Measurements from ENCODE around the gene GAL. TPM values are rescaled to one million over a fixed set of nuclear protein-coding genes. Genes with fewer than 3 reads are reported as not detected.

GAL gene
- polyA plus RNA-seq, 4 donors: 0.42 to 1.1 (median 0.44) TPM; not detected in 1

DNA sequence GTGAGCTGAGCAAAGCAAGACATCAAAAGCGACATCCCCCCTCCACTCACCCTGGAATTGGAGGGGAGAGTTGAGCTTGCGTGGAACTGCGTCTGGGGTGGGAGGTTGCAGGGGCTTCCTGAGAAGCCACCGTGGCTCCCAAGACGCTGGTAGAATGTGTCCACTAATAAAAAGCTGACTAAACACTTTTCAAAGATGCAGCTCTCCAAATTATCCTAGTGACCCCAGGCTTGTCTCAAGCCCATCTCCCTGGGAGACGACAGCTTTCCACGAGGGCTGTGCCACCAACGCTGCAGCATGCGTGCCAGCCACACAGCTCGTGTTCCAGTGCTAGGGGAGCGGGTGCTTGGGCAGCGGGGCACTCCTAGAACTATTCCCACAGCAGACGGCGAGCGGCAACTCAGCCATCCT is 6.3 kb upstream of the GAL start:
- DNase-seq (ENCODE audit: low read depth in 4 of 4, low spot score in 3 of 4): no peak

GRCh38 chr11:68680541-68681231 is 3.7 kb upstream of the GAL start:
- no peak for DNase-seq (ENCODE audit: low read depth in 4 of 4, low spot score in 3 of 4)

DNA sequence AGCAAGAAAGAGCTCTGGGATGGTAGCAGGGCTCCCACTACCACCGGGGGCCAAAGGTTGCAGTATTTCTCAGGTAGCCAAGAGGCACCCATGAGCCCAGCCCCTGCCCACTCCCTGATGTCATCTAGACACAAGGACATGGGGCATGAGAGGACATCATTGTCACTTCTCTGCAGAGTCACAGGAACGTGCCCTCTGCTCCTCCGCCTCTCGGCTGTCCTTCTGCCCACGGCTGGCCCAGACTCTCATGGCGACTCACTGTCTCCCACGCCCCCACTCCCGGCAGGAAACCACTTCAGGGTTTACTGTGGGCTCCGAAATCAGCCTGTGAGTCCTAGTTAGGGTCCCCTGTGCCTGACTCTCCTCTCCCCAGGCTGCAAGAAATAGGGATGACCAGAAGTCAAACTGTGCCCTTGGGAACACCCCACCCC is 1.8 kb upstream of the GAL start:
- no peak for DNase-seq (ENCODE audit: low read depth in 4 of 4, low spot score in 3 of 4)

- no peak for DNase-seq (ENCODE audit: low read depth in 4 of 4, low spot score in 3 of 4)
These were observed 1.2 kb upstream of the GAL start for GRCh38 chr11:68683121-68683520.

GRCh38 chr11:68683536-68684384 is 584 bp upstream of the GAL start:
- DNase-seq (ENCODE audit: low read depth in 4 of 4, low spot score in 3 of 4): no peak

DNA sequence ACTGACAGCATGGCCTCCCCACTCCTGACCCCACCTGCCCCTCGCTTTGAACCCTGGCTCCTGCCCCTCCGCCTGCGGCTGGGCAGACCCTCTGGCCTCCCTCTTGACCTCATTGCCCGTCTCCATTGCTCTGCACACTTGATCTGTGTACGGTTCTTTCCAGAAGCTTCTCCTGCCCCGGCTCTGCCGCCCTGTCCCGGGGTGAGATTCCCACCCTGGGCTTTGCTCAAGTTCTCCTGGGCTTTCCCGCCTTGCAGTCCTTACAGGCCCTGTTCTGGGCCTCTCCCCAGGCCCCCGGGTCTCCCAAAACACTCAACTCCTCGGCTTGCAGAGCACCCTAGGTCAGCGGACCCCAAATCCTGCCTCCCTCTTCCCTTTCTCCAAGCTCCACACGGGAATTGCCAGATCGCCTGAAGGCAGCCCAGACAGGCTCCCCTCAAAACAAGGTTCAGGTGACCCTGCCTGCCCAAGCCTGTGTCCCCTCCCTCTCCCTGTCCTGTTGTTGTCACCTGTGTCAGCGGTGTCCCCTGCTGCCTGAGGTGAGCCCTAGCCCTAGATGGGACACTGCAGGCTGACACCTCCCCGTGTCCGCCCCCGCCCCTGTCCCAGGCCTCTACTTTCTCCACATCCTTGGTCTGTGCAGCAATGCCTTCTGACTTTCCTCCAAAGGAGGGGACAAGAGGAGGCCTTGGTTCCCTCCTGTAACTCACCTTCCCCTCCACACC is 1.5 kb downstream of the GAL start:
- no peak for DNase-seq (ENCODE audit: low read depth in 4 of 4, low spot score in 3 of 4)

GRCh38 chr11:68686486-68686885 is 2.1 kb downstream of the GAL start:
- DNase-seq (ENCODE audit: low read depth in 4 of 4, low spot score in 3 of 4): no peak

GRCh38 chr11:68687311-68687710 is 3.0 kb downstream of the GAL start:
- no peak for DNase-seq (ENCODE audit: low read depth in 4 of 4, low spot score in 3 of 4)

- DNase-seq (ENCODE audit: low read depth in 4 of 4, low spot score in 3 of 4): no peak
These were observed 3.6 kb downstream of the GAL start for GRCh38 chr11:68687986-68688385.

GRCh38 chr11:68688881-68689280 is 4.5 kb downstream of the GAL start:
- no peak for DNase-seq (ENCODE audit: low read depth in 4 of 4, low spot score in 3 of 4)

DNA sequence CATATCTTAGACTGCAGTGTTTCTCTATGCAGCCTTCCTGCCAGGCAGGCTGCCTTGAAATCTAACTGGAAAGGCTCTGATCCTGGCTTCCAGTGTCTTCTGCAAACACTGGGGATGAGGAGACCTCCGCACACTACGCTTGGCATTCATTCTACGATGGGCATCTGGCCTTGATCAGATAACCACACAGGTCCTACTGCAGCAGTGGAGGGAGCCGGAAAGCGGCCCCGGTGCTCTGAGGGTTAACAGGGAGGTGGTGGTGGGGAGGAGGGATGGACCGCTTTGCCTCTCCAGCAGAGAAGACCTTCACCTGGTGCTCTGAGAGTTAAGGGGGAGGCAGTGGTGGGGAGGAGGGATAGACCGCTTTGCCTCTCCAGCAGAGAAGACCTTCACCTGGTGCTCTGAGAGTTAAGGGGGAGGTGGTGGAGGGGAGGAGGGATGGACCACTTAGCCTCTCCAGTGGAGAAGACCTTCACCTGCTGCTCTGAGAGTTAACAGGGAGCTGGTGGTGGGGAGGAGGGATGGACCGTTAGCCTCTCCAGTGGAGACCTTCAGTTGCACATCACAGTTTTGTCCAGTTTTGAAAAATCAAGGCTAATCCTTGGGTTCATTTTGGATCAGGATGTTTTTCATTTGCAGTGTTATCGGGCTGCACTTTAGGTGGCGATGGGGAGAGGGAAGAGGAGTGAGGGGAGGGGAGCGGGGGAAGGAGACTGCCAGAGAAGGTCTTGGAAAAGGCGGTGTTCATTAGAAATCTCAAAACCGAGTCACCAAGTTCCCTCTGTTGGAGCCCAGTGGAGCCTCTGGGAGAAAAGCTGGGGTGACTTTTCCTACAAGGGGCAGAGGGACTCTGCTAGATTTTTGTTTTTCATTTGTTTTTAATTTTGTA is 5.6 kb downstream of the GAL start:
- no peak for DNase-seq (ENCODE audit: low read depth in 4 of 4, low spot score in 3 of 4)

- no peak for DNase-seq (ENCODE audit: low read depth in 4 of 4, low spot score in 3 of 4)
These were observed 6.5 kb downstream of the GAL start for GRCh38 chr11:68690671-68691401.

DNA sequence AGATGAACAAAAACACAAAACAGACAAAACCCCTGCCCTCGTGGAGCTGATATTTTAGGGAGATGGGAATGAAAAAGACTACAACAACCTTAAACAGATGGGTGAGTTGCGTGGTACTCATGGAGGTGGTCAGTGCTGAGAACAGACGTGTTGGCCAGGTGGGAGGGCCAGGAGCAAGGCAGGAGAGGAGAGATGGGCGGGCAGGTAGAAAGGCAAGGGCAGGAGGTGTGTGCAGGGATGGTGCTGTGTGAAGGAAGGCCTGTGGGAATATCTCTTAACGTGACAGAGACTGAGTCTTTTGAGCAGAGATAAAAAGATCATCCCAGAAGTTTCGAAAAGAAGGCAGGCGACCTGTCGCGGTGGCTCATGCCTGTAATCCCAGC is 7.0 kb downstream of the GAL start:
- DNase-seq (ENCODE audit: low read depth in 4 of 4, low spot score in 3 of 4): no peak

DNA sequence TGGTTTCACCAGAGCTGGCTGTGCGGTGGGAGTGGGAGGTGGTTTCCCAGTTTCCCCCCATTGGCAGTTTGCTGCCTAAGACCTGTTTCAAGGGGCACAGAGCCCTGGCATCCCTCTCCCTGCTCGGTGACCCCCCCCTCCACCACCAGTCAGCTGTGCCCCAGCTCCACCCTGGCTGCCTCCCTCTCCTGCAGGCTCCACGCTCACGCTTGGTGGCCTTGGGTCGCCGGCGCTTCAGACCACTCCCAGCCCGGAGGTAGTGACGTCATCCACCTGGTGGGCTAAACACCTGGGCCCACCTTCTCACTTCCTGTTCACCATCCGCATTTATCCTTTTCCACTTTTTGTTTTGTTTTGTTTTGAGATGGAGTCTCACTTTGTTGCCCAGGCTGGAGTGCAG is 7.8 kb downstream of the GAL start:
- DNase-seq (ENCODE audit: low read depth in 4 of 4, low spot score in 3 of 4): no peak

- no peak for DNase-seq (ENCODE audit: low read depth in 4 of 4, low spot score in 3 of 4)
These were observed 8.6 kb downstream of the GAL start for GRCh38 chr11:68692871-68693483.

DNA sequence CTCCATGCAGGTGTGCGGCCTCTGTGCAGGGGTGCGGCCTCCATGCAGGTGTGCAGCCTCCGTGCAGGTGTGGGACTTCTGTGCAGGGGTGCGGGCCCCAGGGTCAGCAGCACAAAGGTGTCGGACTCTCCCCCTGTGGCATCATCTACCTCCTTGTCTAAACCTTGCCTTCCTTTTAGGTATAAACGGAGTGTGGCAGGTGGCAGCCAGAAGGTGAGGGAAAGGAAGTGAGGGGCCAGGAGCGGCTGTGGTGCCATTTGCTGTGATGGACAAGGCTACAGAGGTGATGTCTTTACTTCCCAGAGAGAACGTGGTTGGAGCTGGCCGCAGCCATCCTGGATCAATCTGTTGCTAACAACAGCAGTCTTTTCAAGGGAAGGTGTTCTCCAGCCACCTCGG is 9.1 kb downstream of the GAL start:
- no peak for DNase-seq (ENCODE audit: low read depth in 4 of 4, low spot score in 3 of 4)

DNA sequence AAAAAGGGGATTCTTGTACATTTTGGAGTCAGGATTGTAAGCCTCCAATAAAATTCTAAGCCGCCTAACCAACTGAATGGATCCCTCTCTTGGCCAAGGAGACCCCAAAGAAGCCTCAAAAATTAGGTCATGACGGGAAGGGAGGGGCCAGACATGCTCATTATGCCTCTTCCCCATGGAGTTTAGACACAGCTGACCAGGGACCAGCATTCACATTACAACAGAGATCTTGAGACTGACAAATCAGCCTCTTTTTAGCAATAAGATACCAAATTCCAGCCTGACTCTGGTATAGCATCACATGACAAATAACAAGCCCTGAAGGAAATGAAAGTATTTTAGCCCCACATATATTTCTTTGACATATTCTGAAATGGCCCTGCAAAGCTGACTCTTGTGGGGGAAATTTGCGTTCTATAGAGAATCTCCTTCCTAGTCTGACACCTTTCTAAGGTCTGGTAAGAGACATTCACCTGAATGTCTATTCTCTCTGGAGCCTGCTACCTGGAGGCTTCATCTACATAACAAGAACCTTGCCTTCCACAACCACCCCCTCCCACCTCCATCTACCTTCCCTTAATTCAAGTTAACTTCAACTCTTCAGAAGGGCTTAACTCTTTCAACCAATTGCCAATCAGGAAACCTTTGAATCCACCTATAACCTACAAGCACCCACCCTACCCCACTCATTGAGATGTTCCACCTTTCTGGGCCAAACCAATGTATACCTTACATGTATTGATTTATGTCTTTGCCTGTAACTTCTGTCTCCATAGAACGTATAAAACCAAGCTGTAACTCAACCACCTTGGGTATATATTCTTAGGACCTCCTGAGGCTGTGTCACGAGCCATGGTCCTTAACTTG is 10.3 kb downstream of the GAL start:
- DNase-seq (ENCODE audit: low read depth in 4 of 4, low spot score in 3 of 4): no peak

- DNase-seq (ENCODE audit: low read depth in 4 of 4, low spot score in 3 of 4): no peak
These were observed 11.2 kb downstream of the GAL start for GRCh38 chr11:68695531-68695930.

All from right renal pelvis (tissue), 4 donors.